Suprapubic skin (tissue), 4 donors: ENCODE measurements around the gene TLR3. TPM values are rescaled to one million over a fixed set of nuclear protein-coding genes. Genes with fewer than 3 reads are reported as not detected.
"Not testable (repeated sequence)": the region's sequence is repeated elsewhere in the genome, so short reads cannot be mapped to it uniquely, and the experiment has no call there.

Experiments
- DNase-seq, 2 donors: peaks; one replicate each; pipeline ENCODE4 v3.0.0-alpha.2; 2019; ENCODE audit warnings: low spot score in 2 of 2
- H3K27ac ChIP-seq: fragments of 200-600 bp; sonication (generic); one replicate; pipeline ENCODE4 v1.5.1; 2019
- H3K27me3 ChIP-seq: fragments of 200-600 bp; sonication (generic); one replicate; pipeline ENCODE4 v1.5.1; 2019
- H3K36me3 ChIP-seq: fragments of 200-600 bp; sonication (generic); one replicate; pipeline ENCODE4 v1.5.1; 2019
- H3K4me1 ChIP-seq: fragments of 200-600 bp; sonication (generic); one replicate; pipeline ENCODE4 v1.5.1; 2019
- H3K4me3 ChIP-seq: fragments of 200-600 bp; sonication (generic); one replicate; pipeline ENCODE4 v1.5.1; 2019; ENCODE audit warnings: mild to moderate bottlenecking
- H3K9me3 ChIP-seq: fragments of 200-600 bp; sonication (generic); one replicate; pipeline ENCODE4 v1.5.1; 2019
- EP300 ChIP-seq: sonication (generic); formaldehyde crosslinking; IDR thresholded peaks from one replicate; pipeline ENCODE4 v1.6.1; 2017; ENCODE audit warnings: antibody characterized with exemption
- POLR2A ChIP-seq, 2 donors: fragments of 450-650 bp; IDR thresholded peaks; one replicate each; pipeline ENCODE4 v1.6.1; 2017; ENCODE audit warnings: antibody characterized with exemption in 2 of 2, mild to moderate bottlenecking in 2 of 2, moderate library complexity in 2 of 2
- POLR2AphosphoS5 ChIP-seq, 3 donors: sonication (generic); formaldehyde crosslinking; IDR thresholded peaks; one replicate each; pipeline ENCODE4 v1.6.1; 2017; ENCODE audit warnings: antibody characterized with exemption in 3 of 3
- WGBS: methylation state at CpG from one replicate; pipeline ENCODE4 v1.1.5; 2018; 5-methylcytosine and 5-hydroxymethylcytosine counted together
- total RNA-seq, 4 donors: library from RNA; depleted of rRNA; stranded (reverse); fragments of >200 nt; gene quantifications; one replicate each; pipeline ENCODE4 v1.1.0, GENCODE V29; 2016
- TF ChIP-seq, protein P1 (sequence below), 2 donors: fragments of 200-600 bp in 1 of 2; fragments of 450-650 bp in 1 of 2; sonication (generic) in 1 of 2; IDR thresholded peaks; one replicate each; pipeline ENCODE4 v1.5.1; 2016 to 2019; ENCODE audit warnings: antibody characterized with exemption in 2 of 2, mild to moderate bottlenecking in 1 of 2, moderate library complexity in 1 of 2

TLR3 gene
- total RNA-seq, 4 donors from 2014 or later = 3.1 to 6.1 (median 4.4) TPM

DNA sequence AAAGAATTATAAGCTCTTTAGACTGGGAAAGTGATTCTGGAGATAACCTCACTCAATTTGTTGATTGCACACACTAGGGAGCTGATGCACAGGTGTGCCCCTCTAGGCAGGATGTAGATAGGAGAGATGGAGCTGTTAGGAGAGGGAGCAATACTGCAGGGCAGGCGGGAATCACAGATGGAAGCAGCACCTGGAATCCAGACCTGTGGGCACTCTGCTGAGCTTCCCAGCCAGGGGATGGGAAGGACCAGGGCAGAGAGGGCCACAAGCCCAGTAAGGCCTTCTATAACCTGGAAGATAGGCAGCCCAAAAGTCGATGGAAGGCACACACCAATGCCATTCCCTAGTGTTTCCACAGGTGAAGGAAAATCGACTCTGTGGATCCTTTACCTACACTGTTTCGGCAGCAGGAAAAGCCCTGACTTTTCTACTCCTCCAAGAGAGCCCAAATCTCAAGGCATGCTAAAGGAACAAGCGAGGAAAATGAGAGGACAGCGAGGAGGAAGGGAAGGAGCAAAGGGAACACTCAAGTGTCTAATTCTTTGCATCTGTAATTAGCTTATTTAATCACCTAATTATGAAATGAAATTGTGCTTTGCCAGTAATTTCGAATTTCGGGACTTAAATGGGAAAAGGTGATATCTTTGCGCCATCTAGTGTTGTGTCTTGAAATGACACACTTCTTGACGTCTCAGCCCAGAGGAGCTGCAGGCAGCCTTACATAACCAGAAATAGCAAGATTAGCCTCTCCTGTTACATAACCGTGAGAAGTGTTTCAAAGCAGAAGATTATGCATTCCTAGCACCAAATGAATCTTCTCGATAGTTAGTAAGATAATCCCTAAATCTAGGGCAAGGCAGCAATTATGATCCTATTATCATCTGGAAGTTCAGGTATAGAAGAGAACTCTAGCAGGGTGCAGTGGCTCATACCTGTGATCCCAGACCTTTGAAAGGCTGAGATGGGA is 31.0 kb upstream of the TLR3 start:
- Histone ChIP-seq H3K36me3 (no peaks in the 10 kb centered on the region), H3K9me3 (no peaks in the 10 kb centered on the region), H3K27me3 (peaks cover 6% of the 10 kb centered on the region), H3K4me3 (no peak overlapping the region), H3K4me1 (peaks cover 8% of the 10 kb centered on the region), H3K27ac (no peak overlapping the region)
- 28% methylated on average over 12 of the region's 12 CpGs for WGBS
- TF ChIP-seq, protein P1, sequence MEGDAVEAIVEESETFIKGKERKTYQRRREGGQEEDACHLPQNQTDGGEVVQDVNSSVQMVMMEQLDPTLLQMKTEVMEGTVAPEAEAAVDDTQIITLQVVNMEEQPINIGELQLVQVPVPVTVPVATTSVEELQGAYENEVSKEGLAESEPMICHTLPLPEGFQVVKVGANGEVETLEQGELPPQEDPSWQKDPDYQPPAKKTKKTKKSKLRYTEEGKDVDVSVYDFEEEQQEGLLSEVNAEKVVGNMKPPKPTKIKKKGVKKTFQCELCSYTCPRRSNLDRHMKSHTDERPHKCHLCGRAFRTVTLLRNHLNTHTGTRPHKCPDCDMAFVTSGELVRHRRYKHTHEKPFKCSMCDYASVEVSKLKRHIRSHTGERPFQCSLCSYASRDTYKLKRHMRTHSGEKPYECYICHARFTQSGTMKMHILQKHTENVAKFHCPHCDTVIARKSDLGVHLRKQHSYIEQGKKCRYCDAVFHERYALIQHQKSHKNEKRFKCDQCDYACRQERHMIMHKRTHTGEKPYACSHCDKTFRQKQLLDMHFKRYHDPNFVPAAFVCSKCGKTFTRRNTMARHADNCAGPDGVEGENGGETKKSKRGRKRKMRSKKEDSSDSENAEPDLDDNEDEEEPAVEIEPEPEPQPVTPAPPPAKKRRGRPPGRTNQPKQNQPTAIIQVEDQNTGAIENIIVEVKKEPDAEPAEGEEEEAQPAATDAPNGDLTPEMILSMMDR (IDR thresholded peaks at IDR 0.05) = peak; percentile 63 to 65
- no peak for TF ChIP-seq EP300
- DNase-seq = no peak

DNA sequence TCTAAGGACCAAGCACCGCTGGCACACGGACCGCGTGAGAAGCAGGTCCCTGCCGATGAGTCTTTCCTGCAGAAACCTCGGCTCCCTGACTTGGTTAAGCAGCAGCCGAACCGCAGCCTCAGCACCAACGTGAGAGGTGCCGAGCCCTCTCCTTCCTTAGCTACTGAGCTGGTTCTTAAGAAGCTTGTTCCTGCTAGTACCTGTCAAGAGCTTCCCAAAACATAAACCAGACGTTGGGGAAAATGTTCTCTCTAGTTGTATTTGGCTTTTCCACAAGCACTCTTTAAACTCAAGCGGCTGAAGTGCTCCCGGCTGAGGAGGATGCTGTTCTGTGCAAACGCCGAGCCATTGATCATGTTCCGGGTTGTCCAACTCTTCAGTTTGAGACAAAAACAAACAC is 29.3 kb upstream of the TLR3 start:
- 37% methylated on average over 16 of the region's 16 CpGs for WGBS
- TF ChIP-seq POLR2A (IDR thresholded peaks at IDR 0.05) (no peak), EP300 (no peak), POLR2AphosphoS5 (IDR thresholded peaks at IDR 0.05) (no peak)
- TF ChIP-seq, protein P1 (IDR thresholded peaks at IDR 0.05) = no peak
- no peaks in the 10 kb centered on the region for H3K36me3 ChIP-seq
- peaks cover 6% of the 10 kb centered on the region for H3K27me3 ChIP-seq
- H3K4me1 ChIP-seq = peaks cover 8% of the 10 kb centered on the region
- H3K4me3 ChIP-seq = no peak overlapping the region
- DNase-seq = no peak
- no peaks in the 10 kb centered on the region for H3K9me3 ChIP-seq
- H3K27ac ChIP-seq = no peak overlapping the region

DNA sequence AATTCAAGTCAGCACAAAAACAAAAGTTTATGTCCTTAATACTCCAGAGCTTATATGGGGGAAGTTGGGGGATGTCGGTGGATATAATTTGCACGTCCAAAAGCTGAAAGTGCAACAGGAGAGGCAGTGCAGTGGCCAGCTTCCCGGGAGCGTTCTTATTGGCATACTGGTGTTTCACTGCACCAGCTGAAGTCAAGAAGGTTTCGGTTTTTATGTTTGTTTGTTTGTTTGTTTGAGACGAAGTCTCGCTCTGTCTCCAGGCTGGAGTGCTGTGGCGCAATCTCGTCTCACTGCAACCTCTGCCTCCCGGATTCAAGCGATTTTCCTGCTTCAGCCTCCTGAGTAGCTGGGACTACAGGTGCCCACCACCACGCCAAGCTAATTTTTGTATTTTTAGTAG is 28.6 kb upstream of the TLR3 start:
- Histone ChIP-seq H3K27me3 (peaks cover 6% of the 10 kb centered on the region), H3K9me3 (no peaks in the 10 kb centered on the region), H3K36me3 (no peaks in the 10 kb centered on the region), H3K4me1 (peaks cover 8% of the 10 kb centered on the region), H3K4me3 (no peak overlapping the region), H3K27ac (no peak overlapping the region)
- WGBS = 85% methylated on average over 12 of the region's 12 CpGs
- DNase-seq = no peak
- TF ChIP-seq POLR2AphosphoS5 (IDR thresholded peaks at IDR 0.05) = no peak
- TF ChIP-seq EP300 = no peak
- TF ChIP-seq, protein P1 (IDR thresholded peaks at IDR 0.05) = no peak
- TF ChIP-seq POLR2A (IDR thresholded peaks at IDR 0.05) = no peak

DNA sequence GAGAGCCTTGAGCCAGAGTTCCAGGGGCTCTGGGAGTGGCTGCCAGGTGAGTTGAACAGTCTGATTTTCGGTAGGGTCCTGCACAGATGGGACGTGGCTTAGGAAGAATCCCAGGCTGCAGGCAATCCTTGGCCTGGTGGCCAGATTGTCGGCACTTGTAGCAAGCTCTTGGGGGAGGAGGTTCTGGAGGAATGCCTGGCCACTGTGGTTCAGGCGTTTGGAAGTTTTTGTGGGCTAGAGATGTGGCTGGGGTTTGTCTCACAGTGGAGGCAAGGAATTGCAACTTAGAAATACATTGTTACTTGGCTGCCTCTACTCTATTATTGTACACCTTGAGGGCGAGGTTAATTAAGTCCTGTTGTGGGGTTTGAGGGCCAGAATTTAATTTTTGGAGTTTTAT is 21.5 kb upstream of the TLR3 start:
- H3K27me3 ChIP-seq, H3K4me1 ChIP-seq, H3K27ac ChIP-seq, DNase-seq, H3K36me3 ChIP-seq, H3K4me3 ChIP-seq, H3K9me3 ChIP-seq: not testable (repeated sequence)
- 54% methylated on average over 5 of the region's 5 CpGs for WGBS

DNA sequence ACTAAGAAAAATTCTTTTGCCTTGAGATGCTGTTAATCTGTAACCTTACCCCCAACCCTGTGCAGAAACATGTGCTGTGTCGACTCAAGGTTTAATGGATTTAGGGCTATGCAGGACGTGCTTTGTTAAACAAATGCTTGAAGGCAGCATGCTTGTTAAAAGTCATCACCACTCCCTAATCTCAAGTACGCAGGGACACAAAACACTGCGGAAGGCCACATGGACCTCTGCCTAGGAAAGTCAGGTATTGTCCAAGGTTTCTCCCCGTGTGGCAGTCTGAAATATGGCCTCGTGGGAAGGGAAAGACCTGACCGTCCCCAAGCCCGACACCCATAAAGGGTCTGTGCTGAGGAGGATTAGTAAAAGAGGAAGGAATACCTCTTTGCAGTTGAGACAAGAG is 18.8 kb upstream of the TLR3 start:
- 74% methylated on average over 8 of the region's 8 CpGs for WGBS
- not testable (repeated sequence) for H3K4me3 ChIP-seq, H3K4me1 ChIP-seq, H3K36me3 ChIP-seq, H3K27ac ChIP-seq, H3K9me3 ChIP-seq, H3K27me3 ChIP-seq, DNase-seq

DNA sequence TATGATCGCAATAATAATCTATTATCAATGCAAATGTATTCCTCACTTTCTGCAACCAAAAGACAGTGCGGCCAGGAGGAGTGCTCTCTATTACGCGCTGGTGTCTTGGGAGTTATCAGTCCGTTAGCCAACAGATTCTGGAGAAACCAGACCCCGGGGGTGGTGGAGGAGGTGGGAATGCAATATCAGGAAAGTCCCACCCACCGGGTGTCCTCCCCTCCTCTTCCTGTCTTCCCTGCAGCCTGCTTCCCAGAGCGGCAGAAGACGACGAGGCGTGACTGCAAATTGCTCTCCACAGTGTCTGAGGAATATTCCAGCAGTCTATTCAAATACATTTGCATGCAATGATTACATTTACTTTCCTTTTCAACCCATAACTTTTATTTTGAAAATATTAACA is 17.9 kb upstream of the TLR3 start:
- Histone ChIP-seq H3K36me3 (no peaks in the 10 kb centered on the region), H3K27me3 (no peaks in the 10 kb centered on the region), H3K9me3 (no peaks in the 10 kb centered on the region), H3K4me1 (no peaks in the 10 kb centered on the region), H3K27ac (no peak overlapping the region), H3K4me3 (no peak overlapping the region)
- 86% methylated on average over 11 of the region's 11 CpGs for WGBS
- no peak for DNase-seq
- TF ChIP-seq, protein P1 (IDR thresholded peaks at IDR 0.05) = no peak
- TF ChIP-seq POLR2AphosphoS5 (IDR thresholded peaks at IDR 0.05) (no peak), EP300 (no peak), POLR2A (IDR thresholded peaks at IDR 0.05) (no peak)
